Lower leg skin (tissue), 4 donors: ENCODE results near the gene CPAMD8. TPM values are rescaled to one million over a fixed set of nuclear protein-coding genes. Genes with fewer than 3 reads are reported as not detected.
A peak's percentile ranks its signal among the peaks of the same experiment; 100 is the strongest.
"Not testable (repeated sequence)": the region's sequence is repeated elsewhere in the genome, so short reads cannot be mapped to it uniquely, and the experiment has no call there.

Experiments
- DNase-seq, 2 donors: peaks; one replicate each; pipeline ENCODE4 v3.0.0-alpha.2; 2019; ENCODE audit warnings: low spot score in 2 of 2
- H3K4me3 ChIP-seq: fragments of 200-600 bp; sonication (generic); 2 replicates; pipeline ENCODE4 v1.5.1; 2017; ENCODE audit warnings: mild to moderate bottlenecking, low read depth; ENCODE audit not compliant: poor library complexity, severe bottlenecking
- POLR2A ChIP-seq, 2 donors: fragments of 450-650 bp; IDR thresholded peaks; one replicate each; pipeline ENCODE4 v1.6.1; 2016 to 2017; ENCODE audit warnings: antibody characterized with exemption in 2 of 2, mild to moderate bottlenecking in 1 of 2, moderate library complexity in 1 of 2
- WGBS, 2 donors: methylation state at CpG; one replicate each; pipeline ENCODE4 v1.1.5; 2018; 5-methylcytosine and 5-hydroxymethylcytosine counted together
- intact Hi-C: fragments of 100-400 bp; cut with DNase I; formaldehyde crosslinking; loops from one replicate; pipeline ENCODE4 v1.15.0; 2023; ENCODE audit warnings: low total_unique reads
- total RNA-seq, 4 donors: library from RNA; depleted of rRNA; stranded (reverse); fragments of >200 nt; gene quantifications; one replicate each; pipeline ENCODE4 v1.1.0, GENCODE V29; 2016
- TF ChIP-seq, protein P1 (sequence below), 3 donors: fragments of 450-650 bp; IDR thresholded peaks; one replicate each; pipeline ENCODE4 v1.5.1; 2016; ENCODE audit warnings: antibody characterized with exemption in 3 of 3, mild to moderate bottlenecking in 3 of 3, moderate library complexity in 2 of 3

Gene CPAMD8
- total RNA-seq, 4 donors from 2014 or later = 8.1 to 14.0 (median 13.0) TPM

DNA sequence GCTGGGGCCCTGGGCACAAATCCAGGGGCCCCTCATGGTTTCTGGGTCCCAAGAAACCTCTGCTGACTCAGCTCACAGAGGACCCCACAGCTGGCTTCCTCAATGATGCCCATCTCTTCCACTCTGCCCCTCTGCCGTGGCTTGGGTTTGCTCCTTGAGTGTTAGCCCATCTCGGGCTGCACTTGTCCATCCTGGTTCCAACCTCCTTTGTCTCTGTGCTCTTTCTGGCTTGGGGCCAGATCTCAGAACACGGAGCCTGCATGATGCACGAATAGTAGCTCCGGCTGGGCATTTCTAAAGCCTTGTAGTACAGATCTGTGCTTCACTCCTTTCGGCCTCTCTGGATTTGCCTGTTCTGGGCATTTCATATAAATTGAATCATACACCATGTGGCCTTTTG is 84.0 kb downstream of the CPAMD8 start:
- 63 to 80% methylated on average over 6 of the region's 6 CpGs for WGBS, 2 donors
- TF ChIP-seq, protein P1, sequence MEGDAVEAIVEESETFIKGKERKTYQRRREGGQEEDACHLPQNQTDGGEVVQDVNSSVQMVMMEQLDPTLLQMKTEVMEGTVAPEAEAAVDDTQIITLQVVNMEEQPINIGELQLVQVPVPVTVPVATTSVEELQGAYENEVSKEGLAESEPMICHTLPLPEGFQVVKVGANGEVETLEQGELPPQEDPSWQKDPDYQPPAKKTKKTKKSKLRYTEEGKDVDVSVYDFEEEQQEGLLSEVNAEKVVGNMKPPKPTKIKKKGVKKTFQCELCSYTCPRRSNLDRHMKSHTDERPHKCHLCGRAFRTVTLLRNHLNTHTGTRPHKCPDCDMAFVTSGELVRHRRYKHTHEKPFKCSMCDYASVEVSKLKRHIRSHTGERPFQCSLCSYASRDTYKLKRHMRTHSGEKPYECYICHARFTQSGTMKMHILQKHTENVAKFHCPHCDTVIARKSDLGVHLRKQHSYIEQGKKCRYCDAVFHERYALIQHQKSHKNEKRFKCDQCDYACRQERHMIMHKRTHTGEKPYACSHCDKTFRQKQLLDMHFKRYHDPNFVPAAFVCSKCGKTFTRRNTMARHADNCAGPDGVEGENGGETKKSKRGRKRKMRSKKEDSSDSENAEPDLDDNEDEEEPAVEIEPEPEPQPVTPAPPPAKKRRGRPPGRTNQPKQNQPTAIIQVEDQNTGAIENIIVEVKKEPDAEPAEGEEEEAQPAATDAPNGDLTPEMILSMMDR (IDR thresholded peaks at IDR 0.05) = no peak
- no peak for TF ChIP-seq POLR2A (IDR thresholded peaks at IDR 0.05)
- peak in 1 of 2 donors; percentile 58 for DNase-seq
- H3K4me3 ChIP-seq = no peak overlapping the region
- intact Hi-C loops = no loop called here

DNA sequence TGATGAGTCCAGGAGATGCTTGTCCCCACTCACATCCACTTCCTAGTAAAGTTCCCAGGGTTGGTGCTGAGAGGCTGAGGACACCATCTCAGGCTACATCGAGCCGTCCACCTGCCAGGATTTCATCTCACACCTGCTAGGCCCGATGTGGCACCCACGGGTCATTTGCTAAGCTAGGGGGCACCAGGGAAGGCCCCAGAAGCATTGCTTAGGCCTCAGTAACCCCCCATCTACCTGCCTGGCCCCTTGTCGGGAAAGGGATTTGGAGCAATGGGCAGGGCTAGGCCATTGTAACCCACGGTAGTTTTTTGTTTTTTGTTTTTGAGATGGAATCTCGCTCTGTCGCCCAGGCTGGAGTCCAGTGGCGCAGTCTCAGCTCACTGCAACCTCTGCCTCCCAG is 86.0 kb downstream of the CPAMD8 start:
- H3K4me3 ChIP-seq = no peak overlapping the region
- TF ChIP-seq, protein P1 (IDR thresholded peaks at IDR 0.05) = no peak
- TF ChIP-seq POLR2A (IDR thresholded peaks at IDR 0.05) = no peak
- peak in 1 of 2 donors; percentile 42 for DNase-seq
- intact Hi-C loops = no loop called here
- 85 to 87% methylated on average over 9 of the region's 9 CpGs for WGBS, 2 donors

DNA sequence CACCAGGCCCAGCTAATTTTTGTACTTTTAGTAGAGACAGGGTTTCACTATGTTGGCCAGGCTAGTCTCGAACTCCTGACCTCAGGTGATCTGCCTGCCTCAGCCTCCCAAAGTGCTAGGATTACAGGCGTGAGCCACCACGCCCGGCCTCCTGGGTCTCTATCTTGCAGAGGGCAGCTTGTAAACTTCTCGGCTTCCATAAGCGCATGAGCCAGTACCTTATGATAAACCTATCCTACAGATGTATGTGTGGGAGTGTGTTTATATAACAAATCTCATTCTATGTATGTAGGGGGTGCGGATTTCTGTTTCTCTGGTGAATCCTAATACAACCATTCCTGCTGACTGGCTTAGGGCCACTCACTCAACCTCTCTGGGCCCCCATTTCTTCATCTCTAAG is 86.5 kb downstream of the CPAMD8 start:
- WGBS, 2 donors = 94 to 96% methylated on average over 7 of the region's 7 CpGs
- intact Hi-C loops, H3K4me3 ChIP-seq: not testable (repeated sequence)
- peak in 1 of 2 donors; percentile 28 for DNase-seq

DNA sequence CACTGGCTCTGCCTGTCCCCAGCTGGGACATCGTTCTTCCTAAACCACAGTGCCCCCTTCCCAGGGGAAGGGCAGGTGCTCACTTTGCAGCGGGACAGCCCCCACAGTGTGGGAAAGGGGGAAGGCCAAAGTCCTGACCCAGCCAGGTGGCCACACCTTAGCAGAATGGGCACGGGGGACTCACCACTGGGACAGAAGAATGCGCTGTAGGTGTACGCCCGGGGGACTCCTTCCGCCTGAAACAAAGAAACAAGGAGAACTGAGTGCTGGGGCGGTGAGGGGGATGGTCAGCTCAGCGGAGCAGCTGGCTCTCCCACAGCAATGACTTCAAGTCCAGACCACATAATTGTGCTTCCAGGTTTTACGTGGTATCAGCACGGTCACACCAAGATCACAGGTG is 88.4 kb downstream of the CPAMD8 start:
- WGBS, 2 donors = 89 to 91% methylated on average over 11 of the region's 11 CpGs
- H3K4me3 ChIP-seq = no peak overlapping the region
- DNase-seq = no peak
- intact Hi-C loops = no loop called here
- TF ChIP-seq, protein P1 (IDR thresholded peaks at IDR 0.05) = no peak
- TF ChIP-seq POLR2A (IDR thresholded peaks at IDR 0.05) = no peak

DNA sequence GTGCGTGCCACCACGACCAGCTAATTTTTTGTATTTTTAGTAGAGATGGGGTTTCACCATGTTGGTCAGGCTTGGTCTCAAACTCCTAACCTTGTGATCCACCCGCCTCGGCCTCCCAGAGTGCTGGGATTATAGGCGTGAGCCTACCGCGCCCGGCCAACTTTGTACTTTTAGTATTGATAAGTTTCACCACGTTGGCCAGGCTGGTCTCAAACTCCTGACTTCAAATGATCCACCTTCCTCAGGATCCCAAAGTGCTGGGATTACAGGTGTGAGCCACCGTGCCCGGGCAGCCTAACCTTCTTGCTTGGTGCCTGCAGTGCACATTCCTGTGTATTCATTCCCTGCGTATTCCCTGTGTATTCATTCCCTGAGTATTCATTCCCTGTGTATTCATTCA is 88.8 kb downstream of the CPAMD8 start:
- DNase-seq, H3K4me3 ChIP-seq, intact Hi-C loops: not testable (repeated sequence)
- 93 to 96% methylated on average over 12 of the region's 12 CpGs for WGBS, 2 donors

DNA sequence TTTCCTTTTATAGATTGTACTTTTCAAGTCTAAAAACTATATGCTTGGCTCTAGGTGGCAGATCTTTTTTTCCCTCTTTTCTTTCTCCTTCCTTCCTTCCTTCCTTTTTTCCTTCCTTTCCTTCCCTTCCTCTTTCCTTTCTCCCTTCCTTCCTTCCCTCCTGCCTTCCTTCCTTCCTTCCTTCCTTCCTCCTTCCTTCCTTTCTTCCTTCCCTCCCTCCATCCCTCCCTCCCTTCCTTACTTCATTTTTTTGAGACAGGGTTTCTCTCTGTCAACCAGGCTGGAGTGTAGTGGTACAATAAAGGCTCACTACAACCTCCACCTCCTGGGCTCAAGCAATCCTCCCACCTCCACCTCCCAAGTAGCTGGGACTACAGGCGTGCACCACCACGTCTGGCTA is 89.7 kb downstream of the CPAMD8 start:
- DNase-seq = no peak
- WGBS, 2 donors = 93 to 95% methylated on average over 2 of the region's 2 CpGs

DNA sequence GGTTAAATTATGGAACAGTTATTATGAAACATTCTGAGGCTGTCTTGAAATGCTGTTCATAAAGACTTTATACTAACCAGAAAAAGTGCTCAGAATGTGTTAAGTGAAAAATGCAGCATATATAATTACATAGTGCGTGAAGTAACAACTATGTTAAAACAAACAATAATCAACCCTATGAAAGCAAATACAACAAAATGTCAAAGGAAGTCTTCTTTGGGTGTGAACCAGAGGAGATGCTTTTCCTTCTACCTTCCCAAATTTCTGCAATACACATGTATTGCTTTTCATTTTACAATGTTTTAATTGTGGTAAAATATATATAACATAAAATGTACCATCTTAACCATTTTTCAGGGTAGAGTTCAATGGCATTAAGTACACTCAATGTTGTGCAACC is 92.1 kb downstream of the CPAMD8 start:
- DNase-seq = no peak
- 95 to 98% methylated on average over 1 of the region's 1 CpG for WGBS, 2 donors
- no peak for TF ChIP-seq POLR2A (IDR thresholded peaks at IDR 0.05)
- TF ChIP-seq, protein P1 (IDR thresholded peaks at IDR 0.05) = no peak
- no peak overlapping the region for H3K4me3 ChIP-seq
- intact Hi-C loops = no loop called here

More for the DNA sequence above, 89.7 kb downstream of the CPAMD8 start:
- H3K4me3 ChIP-seq = no peak overlapping the region
- intact Hi-C loops = no loop called here
- no peak for TF ChIP-seq POLR2A (IDR thresholded peaks at IDR 0.05)
- TF ChIP-seq, protein P1 (IDR thresholded peaks at IDR 0.05) = no peak
